ENCODE data around the gene RASSF10.

RASSF10 gene

GRCh38 chr11:13031349-13031748 lies 22.2 kb downstream of the RASSF10 start:
- no peak for TF ChIP-seq CTCF (IDR thresholded peaks at IDR 0.05; ENCODE audit: low read depth, low read length)
- H3K4me3 ChIP-seq (ENCODE audit: low read depth, low read length), result no peak overlapping the region

GRCh38 chr11:13033760-13034533 lies 24.8 kb downstream of the RASSF10 start:
- TF ChIP-seq CTCF (IDR thresholded peaks at IDR 0.05; ENCODE audit: low read depth, low read length), result no peak
- no peak overlapping the region for H3K4me3 ChIP-seq (ENCODE audit: low read depth, low read length)

DNA sequence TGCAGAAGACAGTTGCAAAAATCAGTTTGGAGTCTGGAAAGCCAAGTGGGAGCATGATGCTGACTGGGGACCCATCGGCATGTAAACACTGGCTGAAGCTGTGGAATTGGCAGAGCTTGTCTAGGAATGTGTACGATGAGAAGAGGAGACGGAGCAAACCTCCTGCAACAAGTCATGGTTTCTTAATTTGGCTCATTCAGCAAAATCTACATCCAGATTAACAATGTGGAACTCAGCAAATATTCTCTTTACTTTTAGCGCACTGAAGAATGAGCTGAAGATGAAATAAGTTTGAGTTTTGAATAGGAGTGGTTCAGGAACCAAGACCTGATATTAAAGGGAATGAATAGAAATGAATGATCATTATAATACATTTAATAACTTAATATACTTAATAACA lies 26.6 kb downstream of the RASSF10 start:
- no peak overlapping the region for H3K4me3 ChIP-seq (ENCODE audit: low read depth, low read length)
- TF ChIP-seq CTCF (IDR thresholded peaks at IDR 0.05; ENCODE audit: low read depth, low read length), result no peak

DNA sequence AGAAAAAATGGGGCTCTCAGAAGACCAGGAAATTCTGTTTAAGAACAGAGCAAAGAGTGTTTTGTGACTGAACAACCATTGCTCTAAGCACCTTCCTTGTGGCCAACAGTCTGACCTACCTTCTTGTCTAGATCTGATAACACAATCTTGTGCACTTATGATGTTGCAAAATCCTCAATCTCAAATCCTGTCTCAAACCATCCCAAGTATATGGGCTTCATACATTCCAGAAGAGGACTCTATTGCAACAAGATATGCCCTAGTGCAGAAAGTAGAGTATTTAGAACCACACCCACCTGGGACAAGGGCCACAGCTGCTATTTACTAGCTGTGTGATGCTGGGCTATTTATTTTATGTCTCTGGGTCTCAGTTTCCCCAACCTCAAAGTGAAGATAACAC lies 27.1 kb downstream of the RASSF10 start:
- no peak overlapping the region for H3K4me3 ChIP-seq (ENCODE audit: low read depth, low read length)
- TF ChIP-seq CTCF (IDR thresholded peaks at IDR 0.05; ENCODE audit: low read depth, low read length), result no peak

DNA sequence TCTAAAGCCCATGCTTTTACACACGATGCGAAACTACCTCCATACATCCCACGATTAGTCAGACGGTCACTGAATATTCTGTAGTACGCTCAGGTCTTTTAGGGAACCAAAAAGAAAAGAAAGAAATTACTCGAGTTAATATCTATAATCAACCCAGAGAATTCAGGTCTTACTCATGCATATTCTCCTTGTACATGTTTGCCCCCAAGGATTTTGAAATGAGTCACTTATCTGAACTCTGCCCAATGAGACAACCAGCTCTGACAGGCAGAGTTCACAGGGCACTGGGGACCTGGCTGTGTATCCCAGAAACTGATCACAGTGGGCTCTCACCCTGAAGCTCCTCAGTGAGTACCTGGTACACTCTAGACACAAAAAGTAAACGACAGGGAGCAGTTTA lies 29.2 kb downstream of the RASSF10 start:
- H3K4me3 ChIP-seq (ENCODE audit: low read depth, low read length), result no peak overlapping the region
- TF ChIP-seq CTCF (IDR thresholded peaks at IDR 0.05; ENCODE audit: low read depth, low read length), result no peak

DNA sequence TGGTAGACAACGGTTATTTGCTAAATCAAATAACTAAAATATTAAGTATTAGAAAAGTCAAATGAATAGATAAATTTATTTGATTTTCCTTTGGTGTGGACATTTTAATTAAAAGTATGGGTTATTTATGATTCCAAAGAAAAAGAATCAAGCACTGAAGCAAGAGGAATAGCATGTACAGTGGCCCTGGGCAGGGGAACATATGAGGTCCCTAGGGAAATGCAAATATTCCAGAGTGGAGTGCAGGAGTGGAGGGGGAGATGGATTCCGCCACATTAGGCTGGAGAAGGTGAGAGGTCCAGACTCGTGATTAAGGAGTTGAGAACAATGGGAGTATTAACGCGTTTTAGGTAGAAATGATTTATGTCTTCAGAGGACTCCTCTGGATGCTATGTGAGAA lies 30.0 kb downstream of the RASSF10 start:
- no peak overlapping the region for H3K4me3 ChIP-seq (ENCODE audit: low read depth, low read length)
- TF ChIP-seq CTCF (IDR thresholded peaks at IDR 0.05; ENCODE audit: low read depth, low read length), result no peak

- no peak for TF ChIP-seq CTCF (IDR thresholded peaks at IDR 0.05; ENCODE audit: low read depth, low read length)
- H3K4me3 ChIP-seq (ENCODE audit: low read depth, low read length), result no peak overlapping the region
Observed at GRCh38 chr11:13040969-13041561, 31.9 kb downstream of the RASSF10 start.
